GM23338 (cell line): Measurements from ENCODE around the gene AKAP13. TPM values are rescaled to one million over a fixed set of nuclear protein-coding genes. Genes with fewer than 3 reads are reported as not detected.

ENCODE experiments used
- ATAC-seq: fragments of 200-7000 bp; cut with Tn5 transposase; 3 replicates; pipeline ENCODE4 v1.9.1; 2020
- DNase-seq: peaks from one replicate; pipeline ENCODE4 v3.0.0-alpha.2; 2015; ENCODE audit warnings: low spot score
- H2AFZ ChIP-seq: fragments of 200-600 bp; sonication (generic); 2 replicates; pipeline ENCODE4 v1.8.0; 2016; ENCODE audit warnings: antibody characterized with exemption, mild to moderate bottlenecking, moderate library complexity
- H3F3A ChIP-seq: fragments of 200-600 bp; sonication (generic); replicated peaks from 2 replicates; pipeline ENCODE4 v1.8.0; 2017; ENCODE audit warnings: antibody characterized with exemption, mixed run types, low read depth
- H3K27ac ChIP-seq: fragments of 200-600 bp; sonication (generic); 2 replicates; pipeline ENCODE4 v1.6.1; 2016; ENCODE audit warnings: low read depth
- H3K27me3 ChIP-seq: fragments of 200-600 bp; sonication (generic); 2 replicates; pipeline ENCODE4 v1.8.0; 2016; ENCODE audit warnings: mild to moderate bottlenecking, mixed run types, moderate library complexity; ENCODE audit not compliant: insufficient read depth
- H3K36me3 ChIP-seq: fragments of 200-600 bp; sonication (generic); 2 replicates; pipeline ENCODE4 v1.8.0; 2016; ENCODE audit warnings: mild to moderate bottlenecking; ENCODE audit not compliant: insufficient read depth
- H3K4me1 ChIP-seq: fragments of 200-600 bp; sonication (generic); 2 replicates; pipeline ENCODE4 v1.8.0; 2016; ENCODE audit warnings: mild to moderate bottlenecking, moderate library complexity; ENCODE audit not compliant: insufficient read depth
- H3K4me2 ChIP-seq: fragments of 200-600 bp; sonication (generic); 2 replicates; pipeline ENCODE4 v1.7.1; 2017; ENCODE audit warnings: mixed run types
- H3K4me3 ChIP-seq: fragments of 200-600 bp; sonication (generic); 2 replicates; pipeline ENCODE4 v1.6.1; 2016; ENCODE audit warnings: mixed run types
- H3K79me2 ChIP-seq: fragments of 200-600 bp; sonication (generic); replicated peaks from 2 replicates; pipeline ENCODE4 v1.8.0; 2017; ENCODE audit warnings: mild to moderate bottlenecking; ENCODE audit not compliant: insufficient read depth
- H3K9me2 ChIP-seq: fragments of 200-600 bp; sonication (generic); 2 replicates; pipeline ENCODE4 v1.8.0; 2017; ENCODE audit not compliant: insufficient read depth
- H4K20me1 ChIP-seq: fragments of 200-600 bp; sonication (generic); replicated peaks from 2 replicates; pipeline ENCODE4 v1.8.0; 2017; ENCODE audit warnings: mild to moderate bottlenecking; ENCODE audit not compliant: insufficient read depth
- H3K27ac Mint-ChIP-seq: 2 replicates; pipeline ENCODE4 v1.8.0; 2020; ENCODE audit warnings: inconsistent platforms, mild to moderate bottlenecking, moderate library complexity, mixed read lengths
- H3K27me3 Mint-ChIP-seq: 3 replicates; pipeline ENCODE4 v1.8.0; 2022; ENCODE audit warnings: low read depth, mild to moderate bottlenecking, moderate library complexity, mixed read lengths, inconsistent platforms; ENCODE audit not compliant: insufficient read depth, poor library complexity
- H3K36me3 Mint-ChIP-seq: 3 replicates; pipeline ENCODE4 v1.8.0; 2021; ENCODE audit warnings: low read depth, mild to moderate bottlenecking, inconsistent platforms, moderate library complexity, mixed read lengths
- H3K4me1 Mint-ChIP-seq: 3 replicates; pipeline ENCODE4 v1.8.0; 2020; ENCODE audit warnings: mild to moderate bottlenecking, inconsistent platforms, mixed read lengths
- H3K4me3 Mint-ChIP-seq: 3 replicates; pipeline ENCODE4 v1.8.0; 2021; ENCODE audit warnings: moderate library complexity, mild to moderate bottlenecking, inconsistent platforms, mixed read lengths
- H3K9me3 Mint-ChIP-seq: 3 replicates; pipeline ENCODE4 v1.8.0; 2020; ENCODE audit warnings: moderate library complexity, mild to moderate bottlenecking, inconsistent platforms, mixed read lengths
- ETS1 ChIP-seq: IDR thresholded peaks from 2 replicates; pipeline ENCODE4 v1.6.1; 2016; ENCODE audit warnings: antibody characterized with exemption
- NANOG ChIP-seq: IDR thresholded peaks from 2 replicates; pipeline ENCODE4 v1.6.1; 2016; ENCODE audit warnings: antibody characterized with exemption, borderline replicate concordance
- POLR2AphosphoS5 ChIP-seq: IDR thresholded peaks from 2 replicates; pipeline ENCODE4 v1.6.1; 2016; ENCODE audit warnings: antibody characterized with exemption, low read depth
- ZNF114 ChIP-seq: fragments of 250-450 bp; sonication (Bioruptor Pico); IDR thresholded peaks from 2 replicates; pipeline ENCODE4 v1.5.0; 2020; ENCODE audit warnings: mild to moderate bottlenecking, moderate library complexity
- ZNF462 ChIP-seq: fragments of 250-450 bp; sonication (Bioruptor Pico); IDR thresholded peaks from 2 replicates; pipeline ENCODE4 v1.5.0; 2020; ENCODE audit warnings: mild to moderate bottlenecking, moderate library complexity
- polyA plus RNA-seq: library from polyadenylated mRNA; unstranded; fragments of >200 nt; fragmentation: Nextera tagmentation; extraction: Ambion mirVana; gene quantifications from 2 replicates; pipeline ENCODE4 v1.2.1, GENCODE V29; 2016
- total RNA-seq: library from RNA; depleted of rRNA; stranded (reverse); fragments of >200 nt; shearing (Covaris generic); gene quantifications from 2 replicates; pipeline ENCODE4 v1.2.3, GENCODE V29; 2014

The AKAP13 gene
- total and polyA plus RNA-seq, 2 experiments from 2014 or later = 46.2 to 60.7 TPM

GRCh38 chr15:85770096-85771041, 390.0 kb downstream of the AKAP13 start:
- Histone ChIP-seq H2AFZ (no peak overlapping the region), H3K79me2 (peaks cover 89% of the 10 kb centered on the region), H3K27ac (no peak overlapping the region), H4K20me1 (peaks cover 13% of the 10 kb centered on the region), H3K4me1 (no peaks in the 10 kb centered on the region; the same call in 1 of the 2 replicates), H3K27me3 (no peaks in the 10 kb centered on the region), H3K4me2 (no peak overlapping the region), H3K36me3 (no peaks in the 10 kb centered on the region), H3F3A (no peaks in the 10 kb centered on the region), H3K9me2 (no peaks in the 10 kb centered on the region), H3K4me3 (no peak overlapping the region)
- Mint-ChIP-seq H3K9me3 (no peaks in the 10 kb centered on the region), H3K27me3 (peaks cover 3% of the 10 kb centered on the region), H3K36me3 (peaks cover 19% of the 10 kb centered on the region), H3K4me1 (peaks cover 31% of the 10 kb centered on the region), H3K4me3 (no peak overlapping the region), H3K27ac (peak overlapping the region; percentile 83)
- no peak for ATAC-seq
- no peak for DNase-seq
- TF ChIP-seq ZNF114 (CRISPR knock-in tag) (no peak), POLR2AphosphoS5 (no peak), ZNF462 (CRISPR knock-in tag) (no peak), ETS1 (no peak), NANOG (no peak)
